Epithelial cell of proximal tubule (primary cell): ENCODE data around the gene IBTK. TPM values are rescaled to one million over a fixed set of nuclear protein-coding genes. Genes with fewer than 3 reads are reported as not detected.
"Not testable (repeated sequence)": the region's sequence is repeated elsewhere in the genome, so short reads cannot be mapped to it uniquely, and the experiment has no call there.

Source experiments
- DNase-seq: peaks from one replicate; pipeline ENCODE4 v3.0.0-alpha.2; 2011; ENCODE audit warnings: low read depth
- H3K4me3 ChIP-seq: 2 replicates; pipeline ENCODE4 v1.5.1; 2011; ENCODE audit warnings: low read depth, mild to moderate bottlenecking, low read length
- CTCF ChIP-seq: conservative IDR thresholded peaks from 2 replicates; pipeline ENCODE4 v1.5.1; 2012; ENCODE audit warnings: low read depth, mild to moderate bottlenecking, low read length
- total RNA-seq: library from RNA; depleted of rRNA; stranded (reverse); fragments of >200 nt; gene quantifications from 2 replicates; pipeline ENCODE4 v1.2.3, GENCODE V29; 2015

The IBTK gene
- 24.7 and 28.4 TPM in 2 replicates for total RNA-seq

- peak within 1 kb of the TSS; percentile 83 for H3K4me3 ChIP-seq
- no peak for TF ChIP-seq CTCF
- DNase-seq = peak; percentile 74
Measured at GRCh38 chr6:82247505-82248272, at the start of gene IBTK. TSS of gene IBTK (minus strand) at chr6:82247744. CDS start at chr6:82240486, 7,258 bp downstream.

GRCh38 chr6:82283771-82284410 is 36.3 kb upstream of the IBTK start:
- no peak overlapping the region for H3K4me3 ChIP-seq
- DNase-seq = no peak
- TF ChIP-seq CTCF = no peak

- not testable (repeated sequence) for H3K4me3 ChIP-seq, DNase-seq
Measured at GRCh38 chr6:82281550-82281949, 34.0 kb upstream of the IBTK start.

- DNase-seq = no peak
- TF ChIP-seq CTCF = no peak
- no peak overlapping the region for H3K4me3 ChIP-seq
Measured at GRCh38 chr6:82277686-82278085, 30.1 kb upstream of the IBTK start.

GRCh38 chr6:82275686-82276085 is 28.1 kb upstream of the IBTK start:
- no peak overlapping the region for H3K4me3 ChIP-seq
- no peak for TF ChIP-seq CTCF
- DNase-seq = no peak

- no peak for TF ChIP-seq CTCF
- H3K4me3 ChIP-seq = no peak overlapping the region
- no peak for DNase-seq
Measured at GRCh38 chr6:82273295-82273694, 25.8 kb upstream of the IBTK start.

- no peak overlapping the region for H3K4me3 ChIP-seq
- TF ChIP-seq CTCF = peak; percentile 61
- DNase-seq = no peak
Measured at GRCh38 chr6:82270881-82271635, 23.5 kb upstream of the IBTK start.
